ENCODE data around the gene GFAP.
A peak's percentile ranks its signal among the peaks of the same experiment; 100 is the strongest.

Gene GFAP

DNA sequence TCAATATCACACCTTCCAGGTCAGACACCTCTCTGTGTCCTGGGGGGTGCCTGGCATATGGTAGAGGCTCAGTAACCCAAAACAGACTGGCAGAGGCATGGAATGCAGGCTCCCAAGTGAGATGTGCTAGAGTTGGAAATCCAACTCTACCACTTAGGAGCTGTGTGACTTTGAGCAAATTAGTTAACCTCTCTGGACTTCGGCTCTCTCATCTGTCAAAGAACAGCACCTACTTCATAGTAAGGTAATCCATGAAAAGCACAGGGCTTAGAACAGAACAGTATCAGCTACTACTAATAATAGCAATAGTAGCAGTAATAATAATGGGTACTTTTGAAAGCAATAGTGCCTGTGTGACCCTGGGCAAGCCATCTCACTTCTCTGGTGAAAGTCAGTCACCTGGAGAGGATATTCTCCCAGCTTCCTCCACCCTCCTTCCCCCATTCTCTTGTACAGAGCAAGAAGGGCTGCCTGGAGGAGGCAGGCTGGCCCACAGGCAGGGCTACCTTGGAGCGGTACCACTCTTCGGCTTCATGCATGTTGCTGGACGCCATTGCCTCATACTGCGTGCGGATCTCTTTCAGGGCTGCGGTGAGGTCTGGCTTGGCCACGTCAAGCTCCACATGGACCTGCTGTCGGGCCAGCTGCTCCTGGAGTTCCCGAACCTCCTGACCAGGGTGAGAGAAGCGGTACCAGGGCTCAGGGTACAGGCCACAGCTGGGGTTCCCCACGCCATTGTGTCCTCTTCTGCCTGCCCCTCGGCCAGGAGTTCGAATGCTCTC is 2.3 kb downstream of the GFAP start:
- Histone ChIP-seq H3K9me3 (no peaks in the 10 kb centered on the region), H3K4me1 (peaks cover 16% of the 10 kb centered on the region), H3K36me3 (no peaks in the 10 kb centered on the region), H3K4me3 (ENCODE audit: low read depth, low read length) (no peak overlapping the region), H3K27me3 (no peaks in the 10 kb centered on the region)
- DNase-seq = no peak
- TF ChIP-seq, protein P1, sequence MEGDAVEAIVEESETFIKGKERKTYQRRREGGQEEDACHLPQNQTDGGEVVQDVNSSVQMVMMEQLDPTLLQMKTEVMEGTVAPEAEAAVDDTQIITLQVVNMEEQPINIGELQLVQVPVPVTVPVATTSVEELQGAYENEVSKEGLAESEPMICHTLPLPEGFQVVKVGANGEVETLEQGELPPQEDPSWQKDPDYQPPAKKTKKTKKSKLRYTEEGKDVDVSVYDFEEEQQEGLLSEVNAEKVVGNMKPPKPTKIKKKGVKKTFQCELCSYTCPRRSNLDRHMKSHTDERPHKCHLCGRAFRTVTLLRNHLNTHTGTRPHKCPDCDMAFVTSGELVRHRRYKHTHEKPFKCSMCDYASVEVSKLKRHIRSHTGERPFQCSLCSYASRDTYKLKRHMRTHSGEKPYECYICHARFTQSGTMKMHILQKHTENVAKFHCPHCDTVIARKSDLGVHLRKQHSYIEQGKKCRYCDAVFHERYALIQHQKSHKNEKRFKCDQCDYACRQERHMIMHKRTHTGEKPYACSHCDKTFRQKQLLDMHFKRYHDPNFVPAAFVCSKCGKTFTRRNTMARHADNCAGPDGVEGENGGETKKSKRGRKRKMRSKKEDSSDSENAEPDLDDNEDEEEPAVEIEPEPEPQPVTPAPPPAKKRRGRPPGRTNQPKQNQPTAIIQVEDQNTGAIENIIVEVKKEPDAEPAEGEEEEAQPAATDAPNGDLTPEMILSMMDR (IDR thresholded peaks at IDR 0.05; ENCODE audit: low read depth, low read length) = no peak

DNA sequence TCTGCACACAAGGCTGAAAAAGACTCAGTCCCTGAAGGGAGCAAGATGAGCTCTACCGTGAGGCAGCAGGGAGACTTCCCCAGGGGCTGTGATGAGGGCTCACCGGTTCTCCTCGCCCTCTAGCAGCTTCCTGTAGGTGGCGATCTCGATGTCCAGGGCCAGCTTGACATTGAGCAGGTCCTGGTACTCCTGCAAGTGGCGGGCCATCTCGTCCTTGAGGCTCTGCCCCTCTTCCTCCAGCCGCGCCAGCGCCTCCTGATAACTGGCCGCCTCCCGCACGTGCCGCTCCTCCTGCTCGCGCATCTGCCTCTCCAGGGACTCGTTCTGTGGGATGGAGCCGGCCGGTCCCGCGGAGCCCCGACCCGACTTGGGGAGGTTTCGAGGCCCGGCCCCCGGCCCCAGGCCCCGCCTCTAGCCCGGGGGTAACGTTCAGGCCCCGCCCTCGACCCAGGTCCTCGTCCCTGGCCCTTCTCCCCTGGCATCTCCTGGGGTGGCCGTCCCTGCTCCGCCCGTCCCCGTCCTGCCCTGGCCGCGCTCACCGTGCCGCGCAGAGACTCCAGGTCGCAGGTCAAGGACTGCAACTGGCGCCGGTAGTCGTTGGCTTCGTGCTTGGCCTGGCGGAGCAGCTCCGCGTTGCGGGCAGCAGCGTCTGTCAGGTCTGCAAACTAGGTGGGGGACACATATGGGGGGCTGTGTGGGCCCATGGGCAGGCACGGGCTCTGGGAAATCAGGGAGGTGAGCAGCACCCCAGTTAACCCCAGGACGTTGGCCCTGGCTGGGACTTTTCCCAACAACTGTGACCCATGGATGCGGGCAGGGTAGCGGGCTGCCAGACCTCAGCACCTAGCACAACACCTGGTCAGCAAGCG is 3.9 kb downstream of the GFAP start:
- Histone ChIP-seq H3K36me3 (no peaks in the 10 kb centered on the region), H3K27me3 (no peaks in the 10 kb centered on the region), H3K4me1 (peaks cover 16% of the 10 kb centered on the region), H3K9me3 (no peaks in the 10 kb centered on the region), H3K4me3 (ENCODE audit: low read depth, low read length) (peak overlapping the region; percentile 37)
- DNase-seq = peak; percentile 85
- TF ChIP-seq, protein P1 (IDR thresholded peaks at IDR 0.05; ENCODE audit: low read depth, low read length) = peak; percentile 79

DNA sequence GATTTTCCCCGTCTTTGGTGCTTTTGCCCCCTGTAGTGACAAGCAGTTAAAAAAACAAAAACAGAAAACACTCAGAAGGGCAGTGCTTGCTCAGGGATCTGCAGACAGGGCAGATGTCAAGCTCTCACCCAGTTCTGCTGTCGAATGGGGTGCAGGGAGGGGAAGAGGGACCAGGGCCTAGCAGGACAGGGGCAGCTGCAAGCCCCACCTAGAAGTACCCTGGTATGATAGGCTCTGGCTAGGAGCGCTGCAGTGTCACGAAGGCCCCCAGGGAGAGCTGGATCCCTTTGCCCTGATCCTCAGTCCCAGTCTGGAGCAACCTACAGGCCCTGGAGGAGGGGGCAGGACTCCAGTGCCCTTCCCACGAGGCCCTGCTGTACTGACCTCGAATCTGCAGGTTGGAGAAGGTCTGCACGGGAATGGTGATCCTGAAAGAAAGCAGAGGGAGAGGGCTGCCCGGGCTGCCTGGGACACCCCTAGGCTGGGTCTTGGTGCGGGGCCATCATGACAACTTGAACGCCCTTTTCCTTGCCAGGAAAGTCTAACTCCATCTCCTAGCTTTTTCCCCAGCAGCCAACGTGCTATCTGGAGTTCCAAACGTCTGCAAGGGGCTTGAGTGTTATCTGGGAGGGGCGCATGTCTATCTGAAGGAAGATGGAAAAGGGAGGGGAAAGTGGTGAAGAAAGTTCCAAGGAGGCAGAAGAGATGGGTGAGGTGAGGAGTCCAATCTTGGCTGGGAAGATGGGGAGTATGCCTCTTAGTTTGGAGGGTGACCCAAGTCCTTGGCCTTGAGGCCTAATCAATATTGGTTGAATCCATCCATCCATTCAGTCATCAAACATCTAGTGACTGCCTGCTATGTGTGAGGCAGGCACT is 4.8 kb downstream of the GFAP start:
- Histone ChIP-seq H3K4me3 (ENCODE audit: low read depth, low read length) (peak overlapping the region; percentile 37), H3K36me3 (no peaks in the 10 kb centered on the region), H3K27me3 (no peaks in the 10 kb centered on the region), H3K4me1 (peaks cover 16% of the 10 kb centered on the region), H3K9me3 (no peaks in the 10 kb centered on the region)
- no peak for DNase-seq
- TF ChIP-seq, protein P1 (IDR thresholded peaks at IDR 0.05; ENCODE audit: low read depth, low read length) = no peak

DNA sequence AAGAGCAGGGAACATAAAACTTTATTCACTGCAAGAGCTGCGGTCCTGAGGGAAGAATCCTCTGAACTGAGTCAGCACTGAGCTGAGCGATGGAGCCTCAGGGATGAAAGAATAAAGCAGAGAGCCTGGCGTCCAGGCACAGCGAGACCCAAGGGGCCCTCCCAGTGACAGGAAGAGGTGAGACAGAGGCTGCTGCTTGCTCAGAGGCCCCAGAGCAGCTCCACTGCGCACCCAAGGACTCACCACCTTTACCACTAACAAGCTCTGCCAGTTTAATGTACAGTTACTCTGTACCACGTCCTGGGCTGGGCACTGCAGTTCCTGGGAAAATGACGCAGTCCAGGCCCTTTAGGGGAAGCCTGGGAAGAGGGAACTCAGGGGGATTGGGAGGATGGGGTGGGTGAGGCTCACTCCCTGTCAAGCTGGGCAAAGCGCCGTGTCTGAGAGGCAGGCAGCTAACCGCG is 5.6 kb downstream of the GFAP start:
- Histone ChIP-seq H3K27me3 (no peaks in the 10 kb centered on the region), H3K4me3 (ENCODE audit: low read depth, low read length) (no peak overlapping the region), H3K36me3 (no peaks in the 10 kb centered on the region), H3K9me3 (no peaks in the 10 kb centered on the region), H3K4me1 (peaks cover 16% of the 10 kb centered on the region)
- DNase-seq = no peak
- TF ChIP-seq, protein P1 (IDR thresholded peaks at IDR 0.05; ENCODE audit: low read depth, low read length) = no peak

DNA sequence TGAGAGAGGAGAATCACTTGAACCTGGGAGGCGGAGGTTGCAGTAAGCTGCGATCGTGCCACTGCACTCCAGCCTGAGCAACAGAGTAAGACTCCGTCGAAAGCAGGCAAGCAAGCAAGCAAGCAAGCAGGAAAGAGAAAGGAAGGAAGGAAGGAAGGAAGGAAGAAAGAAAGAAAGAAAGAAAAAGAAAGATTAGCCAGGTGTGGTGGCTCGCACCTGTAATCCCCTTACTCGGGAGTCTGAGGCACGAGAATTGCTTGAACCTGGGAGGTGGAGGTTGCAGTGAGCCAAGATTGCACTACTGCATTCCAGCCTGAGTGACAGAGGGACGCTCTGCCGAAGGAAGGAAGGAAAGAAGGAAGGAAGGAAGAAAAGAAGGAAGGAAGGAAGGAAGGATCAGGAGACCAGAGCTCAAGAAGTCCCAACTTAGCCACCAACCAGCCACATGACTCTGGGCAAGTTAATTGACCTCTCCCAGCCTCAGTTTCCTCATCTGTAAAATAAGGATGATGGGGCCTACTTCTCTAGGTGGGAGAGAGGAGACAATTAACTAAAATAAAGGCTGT is 6.5 kb downstream of the GFAP start:
- Histone ChIP-seq H3K36me3 (no peaks in the 10 kb centered on the region), H3K4me3 (ENCODE audit: low read depth, low read length) (no peak overlapping the region), H3K9me3 (no peaks in the 10 kb centered on the region), H3K27me3 (no peaks in the 10 kb centered on the region), H3K4me1 (peaks cover 16% of the 10 kb centered on the region)
- TF ChIP-seq, protein P1 (IDR thresholded peaks at IDR 0.05; ENCODE audit: low read depth, low read length) = no peak
- no peak for DNase-seq
